NAMALWA (cell line): Measurements from ENCODE around the gene IL25.
A peak's percentile ranks its signal among the peaks of the same experiment; 100 is the strongest.
"Not testable (repeated sequence)": the region's sequence is repeated elsewhere in the genome, so short reads cannot be mapped to it uniquely, and the experiment has no call there.

Experiments
- DNase-seq: peaks from one replicate; pipeline ENCODE4 v3.0.0-alpha.2; 2015; ENCODE audit warnings: low spot score

The IL25 gene

DNA sequence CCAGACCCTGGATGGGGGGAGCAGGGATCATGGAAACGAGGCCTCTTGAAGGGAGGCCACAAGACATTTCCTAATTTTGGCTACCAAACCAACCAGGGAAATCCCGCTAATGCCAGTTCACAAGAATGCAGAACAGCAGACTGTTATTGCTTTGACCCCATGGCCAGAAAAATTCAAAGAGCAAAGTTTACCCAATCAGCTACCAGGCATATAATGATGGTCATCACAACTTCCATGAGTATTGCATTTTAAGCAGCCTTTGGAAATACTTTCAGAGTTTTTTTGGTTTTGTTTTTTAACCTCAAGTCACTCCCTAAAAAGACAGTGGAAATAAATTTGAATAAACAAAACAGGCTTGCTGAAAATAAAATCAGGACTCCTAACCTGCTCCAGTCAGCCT, at the start of gene IL25:
Gene IL25 (plus strand): TSS at position 301 of the 400 bp plus-strand sequence.
- DNase-seq: no peak

DNA sequence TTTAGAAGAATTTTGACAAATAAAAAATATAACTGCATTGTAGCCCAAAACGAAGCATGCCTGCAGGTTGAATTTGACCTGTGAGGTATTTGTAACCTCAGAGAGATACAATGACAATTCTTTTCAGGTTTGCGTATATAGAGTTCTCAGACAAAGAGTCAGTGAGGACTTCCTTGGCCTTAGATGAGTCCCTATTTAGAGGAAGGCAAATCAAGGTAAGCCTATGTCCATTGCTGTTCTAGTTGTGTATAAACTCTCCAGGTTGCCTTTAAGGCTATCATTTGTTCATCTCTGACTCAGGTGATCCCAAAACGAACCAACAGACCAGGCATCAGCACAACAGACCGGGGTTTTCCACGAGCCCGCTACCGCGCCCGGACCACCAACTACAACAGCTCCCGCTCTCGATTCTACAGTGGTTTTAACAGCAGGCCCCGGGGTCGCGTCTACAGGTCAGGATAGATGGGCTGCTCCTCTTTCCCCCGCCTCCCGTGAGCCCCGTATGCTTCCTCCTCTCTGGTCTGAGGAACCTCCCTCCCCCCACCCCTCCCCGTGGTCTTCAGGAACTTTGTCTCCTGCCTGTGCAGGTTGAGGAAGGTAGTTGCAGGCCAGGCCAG, 48.7 kb upstream of the IL25 start:
- no peak for DNase-seq

DNA sequence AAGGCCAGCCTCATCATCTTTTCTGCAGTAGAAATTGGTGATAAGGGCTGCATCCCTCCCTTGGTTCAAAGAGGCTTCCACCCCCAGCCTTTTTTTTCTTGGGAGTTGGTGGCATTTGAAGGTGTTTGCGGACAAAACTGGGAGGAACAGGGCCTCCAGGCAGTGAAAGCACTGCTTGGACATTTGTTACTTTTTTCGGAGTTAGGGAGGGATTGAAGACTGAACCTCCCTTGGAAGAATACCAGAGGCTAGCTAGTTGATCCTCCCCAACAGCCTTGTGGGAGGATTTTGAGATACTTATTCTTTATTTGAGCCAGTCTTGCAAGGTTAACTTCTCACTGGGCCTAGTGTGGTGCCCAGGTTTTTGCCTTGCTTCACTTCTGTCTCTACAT, 48.2 kb upstream of the IL25 start:
- no peak for DNase-seq

DNA sequence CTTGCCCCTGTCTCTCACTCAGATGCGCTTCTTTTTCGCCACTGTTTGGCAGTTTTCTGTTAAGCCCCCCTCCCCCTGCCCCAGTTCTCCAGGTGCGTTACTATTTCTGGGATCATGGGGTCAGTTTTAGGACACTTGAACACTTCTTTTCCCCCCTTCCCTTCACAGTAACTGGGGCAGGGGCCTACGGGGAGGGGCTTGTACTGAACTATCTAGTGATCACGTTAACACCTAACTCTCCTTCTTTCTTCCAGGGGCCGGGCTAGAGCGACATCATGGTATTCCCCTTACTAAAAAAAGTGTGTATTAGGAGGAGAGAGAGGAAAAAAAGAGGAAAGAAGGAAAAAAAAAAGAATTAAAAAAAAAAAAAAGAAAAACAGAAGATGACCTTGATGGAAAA, 47.6 kb upstream of the IL25 start:
- DNase-seq: no peak

DNA sequence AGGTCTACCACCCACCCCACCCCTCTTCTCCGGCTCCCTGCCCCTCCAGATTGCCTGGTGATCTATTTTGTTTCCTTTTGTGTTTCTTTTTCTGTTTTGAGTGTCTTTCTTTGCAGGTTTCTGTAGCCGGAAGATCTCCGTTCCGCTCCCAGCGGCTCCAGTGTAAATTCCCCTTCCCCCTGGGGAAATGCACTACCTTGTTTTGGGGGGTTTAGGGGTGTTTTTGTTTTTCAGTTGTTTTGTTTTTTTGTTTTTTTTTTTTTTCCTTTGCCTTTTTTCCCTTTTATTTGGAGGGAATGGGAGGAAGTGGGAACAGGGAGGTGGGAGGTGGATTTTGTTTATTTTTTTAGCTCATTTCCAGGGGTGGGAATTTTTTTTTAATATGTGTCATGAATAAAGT, 46.9 kb upstream of the IL25 start:
- DNase-seq: not testable (repeated sequence)

DNA sequence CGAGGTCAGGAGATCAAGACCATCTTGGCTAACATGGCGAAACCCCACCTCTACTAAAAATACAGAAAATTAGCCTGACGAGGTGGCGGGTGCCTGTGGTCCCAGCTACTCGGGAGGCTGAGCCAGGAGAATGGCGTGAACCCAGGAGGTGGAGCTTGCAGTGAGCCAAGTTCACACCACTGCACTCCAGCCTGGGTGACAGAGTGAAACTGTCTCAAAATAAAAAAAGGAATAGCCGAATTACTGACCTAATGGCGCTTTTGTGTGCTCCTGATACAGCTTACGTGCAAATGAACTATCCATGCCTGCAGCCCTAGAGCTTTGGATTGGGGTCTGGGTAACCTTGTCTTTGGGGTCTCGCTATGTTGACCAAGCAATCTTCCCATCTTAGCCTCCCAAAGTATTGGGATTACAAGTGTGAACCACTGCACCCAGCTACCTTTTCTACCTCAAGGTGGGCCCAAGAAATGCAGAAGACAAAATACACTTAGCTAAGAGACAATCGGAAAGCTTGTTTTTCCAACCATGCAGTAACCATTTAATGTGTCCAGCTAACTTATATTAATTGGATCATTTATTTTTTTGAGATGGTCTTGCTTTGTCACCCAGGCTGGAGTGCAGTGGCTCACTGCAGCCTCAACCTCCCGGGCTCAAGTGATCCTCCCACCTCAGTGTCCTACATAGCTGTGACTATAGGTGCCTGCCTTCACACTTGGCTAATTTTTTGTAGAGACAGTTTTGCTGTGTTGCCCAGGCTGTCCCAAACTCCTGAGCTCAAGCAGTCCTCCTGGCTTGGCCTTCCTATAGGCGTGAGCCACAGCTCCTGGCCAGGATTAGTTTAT, 45.9 kb upstream of the IL25 start:
- no peak for DNase-seq

DNA sequence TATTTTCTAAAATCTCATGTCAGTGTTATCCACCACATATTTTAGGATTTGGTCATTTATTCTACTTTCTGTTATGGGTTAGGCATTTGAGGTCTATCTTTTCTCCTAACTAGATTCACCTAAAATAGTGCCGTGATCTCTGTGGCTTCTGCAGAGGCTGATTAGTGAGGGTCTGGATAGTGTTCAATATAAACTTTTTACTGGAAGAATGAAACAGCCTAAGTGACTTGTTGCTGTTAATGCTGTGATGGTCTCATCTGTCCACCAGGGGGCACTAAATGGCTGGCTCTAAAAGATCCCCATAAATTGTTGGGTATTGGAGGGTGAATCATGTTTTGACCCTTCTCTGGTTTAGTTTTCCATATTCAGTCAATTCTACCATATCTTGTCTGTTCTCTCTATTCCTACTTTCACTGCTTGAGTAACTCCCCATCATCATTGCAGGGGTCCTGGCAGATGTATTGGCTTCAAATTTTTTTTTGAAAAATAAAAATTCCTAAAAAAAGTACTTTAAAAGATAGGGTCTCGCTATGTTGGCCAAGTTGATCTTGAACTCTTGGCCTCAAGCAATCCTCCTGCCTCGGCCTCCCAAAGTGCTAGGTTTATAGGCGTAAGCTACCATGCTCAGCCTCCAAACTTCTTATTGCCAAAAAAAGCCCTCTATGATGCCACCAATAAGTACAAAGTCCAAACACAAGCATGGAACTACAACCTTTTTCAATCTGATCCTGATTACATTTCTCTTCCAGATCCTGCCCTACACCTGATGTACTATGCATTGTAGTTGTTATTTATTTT, 44.5 kb upstream of the IL25 start:
- DNase-seq: peak; percentile 84

DNA sequence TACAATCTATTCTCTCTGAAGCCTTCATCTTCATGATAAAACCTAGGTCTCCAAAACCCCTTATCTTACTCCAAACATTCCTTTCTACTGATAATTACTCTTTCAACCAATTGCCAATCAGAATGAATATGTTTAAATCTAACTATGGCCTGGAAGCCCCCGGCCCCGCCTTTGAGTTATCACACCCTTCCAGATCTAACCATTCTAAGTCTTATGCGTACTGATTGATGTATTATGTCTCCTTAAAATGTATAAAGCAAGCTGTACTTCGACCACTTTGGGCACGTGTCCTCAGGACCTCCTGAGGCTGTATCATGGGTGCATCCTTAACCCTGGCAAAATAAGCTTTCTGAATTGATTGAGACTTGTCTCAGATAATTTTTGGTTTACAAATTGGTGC, 37.0 kb upstream of the IL25 start:
- no peak for DNase-seq

DNA sequence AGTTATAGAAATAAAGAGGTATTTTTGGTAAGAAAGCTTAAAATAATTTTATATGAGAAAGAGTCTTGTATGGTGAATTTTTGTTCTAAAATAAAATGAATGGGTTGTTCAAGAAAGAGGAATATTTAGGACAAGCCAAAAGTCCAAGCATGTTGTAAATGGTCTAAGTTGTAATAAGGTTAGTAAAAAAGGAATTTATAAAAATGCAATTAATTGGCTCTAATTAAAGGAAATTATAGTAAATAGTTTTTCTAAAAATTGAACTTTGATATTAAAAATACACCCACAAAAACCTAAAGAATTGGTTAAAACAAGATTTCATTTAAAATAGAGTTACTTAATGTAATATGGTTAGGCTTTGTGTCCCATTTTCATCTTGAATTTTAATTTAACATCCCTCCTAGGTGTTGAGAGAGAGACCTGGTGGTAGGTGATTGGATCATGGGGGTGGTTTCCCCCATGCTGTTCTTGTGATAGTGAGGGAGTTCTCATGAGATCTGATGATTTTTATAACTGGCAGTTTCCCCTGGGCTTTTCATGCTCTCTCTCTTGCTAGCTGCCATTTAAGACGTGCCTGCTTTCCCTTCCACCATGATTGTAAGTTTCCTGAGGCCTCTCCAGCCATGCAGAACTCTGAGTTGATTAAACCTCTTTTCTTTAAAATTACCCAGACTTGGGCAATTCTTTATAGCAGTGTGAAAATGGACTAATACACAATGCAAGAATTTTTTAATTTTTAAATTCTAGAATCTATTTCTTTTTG, 32.9 kb upstream of the IL25 start:
- no peak for DNase-seq

DNA sequence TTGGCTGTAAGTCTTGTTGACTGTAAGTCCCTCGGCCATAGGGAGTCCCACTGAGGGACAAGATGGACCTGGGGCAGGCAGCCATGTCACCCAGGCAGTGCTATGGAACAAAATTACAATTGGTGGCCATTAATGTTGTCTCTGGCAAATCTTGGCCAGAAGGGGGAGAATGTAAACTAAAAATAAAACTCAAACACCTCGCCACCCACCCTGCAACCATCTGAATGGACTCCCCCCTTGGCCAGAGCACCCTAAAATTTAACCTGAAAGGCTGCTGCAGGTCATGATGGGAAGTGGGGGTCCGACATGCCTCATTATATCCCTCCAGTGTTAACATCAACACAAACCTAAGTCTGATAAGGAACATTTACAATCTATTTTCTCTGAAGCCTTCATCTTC, 28.1 kb upstream of the IL25 start:
- DNase-seq: no peak

DNA sequence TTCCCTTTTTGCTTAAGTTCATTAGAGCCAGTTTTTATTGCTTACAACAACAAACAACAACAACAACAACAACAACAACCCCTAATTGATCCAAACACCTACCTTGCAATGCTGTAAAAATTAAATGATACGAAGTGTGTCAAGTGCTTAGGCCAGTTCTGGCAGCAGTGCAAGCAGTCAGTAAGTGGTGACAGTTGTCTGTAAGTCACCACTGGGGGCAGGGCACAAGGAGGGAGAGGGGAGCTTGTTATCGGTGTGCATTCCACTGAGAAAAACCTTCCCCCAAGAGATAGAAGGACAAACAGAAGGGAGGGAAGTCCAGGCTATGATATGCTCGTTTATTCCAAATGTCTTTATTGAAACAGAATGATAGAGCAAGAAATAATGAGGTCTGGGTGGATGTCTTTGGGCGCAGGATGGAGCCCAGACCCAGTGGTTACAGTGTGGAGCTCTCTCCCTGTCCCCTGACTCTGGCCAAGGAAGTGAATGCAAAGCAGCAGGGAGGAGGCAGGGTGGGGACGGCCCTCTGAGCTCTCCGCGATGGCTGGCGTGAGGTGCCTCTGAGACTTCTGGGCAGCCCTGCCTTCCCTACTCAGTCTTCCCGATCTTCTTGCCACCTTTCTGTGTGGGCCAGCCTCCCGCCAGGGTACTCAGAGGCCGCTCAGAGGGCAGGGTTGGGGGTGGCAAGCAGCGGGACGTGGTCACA, 26.5 kb upstream of the IL25 start:
- no peak for DNase-seq

DNA sequence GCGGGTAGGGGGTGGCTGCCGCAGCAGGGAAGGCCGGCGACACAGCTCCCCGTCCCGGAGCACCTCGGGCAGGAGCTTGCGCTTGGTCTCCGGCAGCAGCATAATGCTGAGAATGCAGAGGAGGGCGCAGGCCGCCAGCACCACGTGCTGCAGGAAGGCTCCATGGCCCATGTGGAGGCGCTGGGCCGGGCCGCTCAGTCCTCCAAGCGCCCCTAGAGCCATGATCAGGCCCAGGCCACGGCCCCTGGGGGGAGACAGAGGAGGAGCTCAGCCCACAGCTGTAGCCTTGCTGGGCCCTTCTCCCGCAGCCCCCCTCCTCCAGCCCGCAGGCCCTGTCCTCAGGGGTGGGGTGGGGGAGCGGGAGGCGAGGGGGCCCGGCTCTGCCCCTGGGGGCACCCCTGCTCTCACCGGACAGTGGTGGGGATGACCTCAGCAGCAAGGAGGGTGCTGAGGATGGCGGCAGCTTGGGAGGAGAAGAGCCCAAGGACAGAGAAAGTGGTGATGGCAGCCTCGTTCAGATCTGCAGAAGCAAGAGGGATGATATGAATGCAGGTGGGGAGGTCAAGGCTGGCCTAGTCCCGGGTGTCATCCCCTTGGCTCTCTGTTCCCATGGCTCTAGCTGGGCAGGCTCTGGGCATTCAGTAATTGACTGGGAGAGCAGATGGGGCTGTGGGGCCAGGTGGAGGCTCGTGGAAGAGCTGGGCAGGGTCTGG, 25.8 kb upstream of the IL25 start:
- DNase-seq: no peak

DNA sequence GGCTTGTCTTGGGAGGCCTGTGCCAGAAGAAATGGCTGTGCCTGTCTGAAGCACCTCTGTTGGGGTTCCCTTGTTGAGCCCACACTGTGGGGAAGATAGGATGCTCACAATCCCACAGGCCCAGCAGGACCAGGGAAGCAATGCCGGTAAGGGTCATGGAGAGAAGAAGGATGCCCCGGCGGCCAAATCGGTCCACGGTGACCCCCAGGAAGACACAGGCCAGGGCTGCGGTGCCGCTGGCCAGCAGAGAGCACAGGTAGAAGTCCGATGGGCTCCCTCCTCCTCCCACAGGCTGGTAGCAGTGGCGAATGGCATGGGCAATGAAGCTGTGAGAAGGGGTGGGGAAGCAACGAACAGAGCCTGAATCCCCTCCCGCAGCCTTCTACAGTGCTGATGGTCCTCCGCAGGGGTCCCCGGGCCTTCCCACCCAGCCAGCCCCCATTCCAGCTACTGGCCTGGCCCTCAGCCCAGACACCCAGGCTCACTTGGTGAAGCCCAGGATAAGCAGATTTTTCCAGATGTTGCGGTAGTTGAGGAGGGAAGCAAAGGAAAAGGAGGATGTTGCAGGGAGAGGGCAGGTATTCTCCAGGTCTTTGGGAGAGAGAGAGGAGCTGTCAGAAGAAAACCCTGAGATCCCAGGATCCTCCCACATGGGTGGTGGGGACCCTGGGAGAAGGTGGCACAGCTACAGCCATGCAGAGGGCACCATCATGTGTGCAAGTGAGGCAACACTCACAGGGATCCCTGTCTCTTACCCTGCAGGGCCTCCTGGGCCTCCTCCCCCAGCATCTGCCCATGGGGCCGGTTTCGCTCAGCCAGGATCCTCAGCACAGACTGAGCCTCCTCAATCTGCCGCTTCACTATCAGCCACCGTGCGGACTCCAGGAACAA, 25.0 kb upstream of the IL25 start:
- no peak for DNase-seq

DNA sequence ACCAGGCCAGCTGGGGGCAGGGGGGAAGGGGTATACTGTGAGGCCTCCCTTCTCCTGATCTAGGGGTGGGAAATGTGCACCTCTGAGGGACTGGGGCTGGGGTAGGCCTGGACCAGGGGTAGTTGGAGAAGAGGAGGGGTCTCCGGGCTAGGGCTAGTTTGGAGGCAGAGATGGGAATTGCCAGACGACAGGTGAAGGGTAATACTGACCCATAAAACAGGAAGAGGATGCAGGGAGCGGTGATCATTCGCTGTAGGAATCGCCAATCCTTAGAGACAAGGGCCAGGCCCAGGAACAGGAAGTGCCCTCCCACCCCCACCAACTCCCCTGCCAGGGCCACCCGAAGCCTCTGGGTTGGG, 24.3 kb upstream of the IL25 start:
- DNase-seq: no peak

DNA sequence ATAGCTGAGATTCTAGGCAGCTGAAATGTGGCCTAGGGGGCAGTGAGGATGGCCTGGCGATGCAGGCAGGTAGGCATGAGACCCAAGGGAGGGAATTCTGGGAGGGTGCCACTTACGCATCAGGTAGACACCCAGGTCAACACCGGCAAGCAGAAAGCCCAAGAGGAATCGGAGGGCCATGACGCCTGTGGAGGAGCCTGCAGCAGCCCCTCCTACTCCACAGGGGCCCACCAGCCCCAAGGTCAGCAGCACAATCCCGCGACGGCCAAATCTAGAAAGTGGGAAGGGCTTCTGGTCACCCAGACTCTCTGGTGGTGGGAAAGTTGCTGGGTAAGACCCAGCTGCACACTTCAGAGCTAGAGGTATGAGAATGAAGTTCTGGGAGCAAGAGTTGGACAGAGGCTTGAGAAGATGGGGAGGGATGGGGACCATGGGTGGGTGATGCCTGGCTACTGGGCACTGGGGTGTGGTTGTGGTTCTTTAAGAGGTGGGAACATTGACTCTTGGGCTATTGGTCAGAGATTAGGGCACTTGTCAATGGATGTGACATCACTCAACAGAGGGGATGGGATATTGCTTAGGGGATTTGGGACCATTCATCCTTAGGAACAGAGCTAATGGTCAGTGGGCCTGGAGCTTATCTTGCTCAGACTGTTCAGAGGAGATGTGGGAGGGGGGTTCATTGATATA, 23.3 kb upstream of the IL25 start:
- no peak for DNase-seq

DNA sequence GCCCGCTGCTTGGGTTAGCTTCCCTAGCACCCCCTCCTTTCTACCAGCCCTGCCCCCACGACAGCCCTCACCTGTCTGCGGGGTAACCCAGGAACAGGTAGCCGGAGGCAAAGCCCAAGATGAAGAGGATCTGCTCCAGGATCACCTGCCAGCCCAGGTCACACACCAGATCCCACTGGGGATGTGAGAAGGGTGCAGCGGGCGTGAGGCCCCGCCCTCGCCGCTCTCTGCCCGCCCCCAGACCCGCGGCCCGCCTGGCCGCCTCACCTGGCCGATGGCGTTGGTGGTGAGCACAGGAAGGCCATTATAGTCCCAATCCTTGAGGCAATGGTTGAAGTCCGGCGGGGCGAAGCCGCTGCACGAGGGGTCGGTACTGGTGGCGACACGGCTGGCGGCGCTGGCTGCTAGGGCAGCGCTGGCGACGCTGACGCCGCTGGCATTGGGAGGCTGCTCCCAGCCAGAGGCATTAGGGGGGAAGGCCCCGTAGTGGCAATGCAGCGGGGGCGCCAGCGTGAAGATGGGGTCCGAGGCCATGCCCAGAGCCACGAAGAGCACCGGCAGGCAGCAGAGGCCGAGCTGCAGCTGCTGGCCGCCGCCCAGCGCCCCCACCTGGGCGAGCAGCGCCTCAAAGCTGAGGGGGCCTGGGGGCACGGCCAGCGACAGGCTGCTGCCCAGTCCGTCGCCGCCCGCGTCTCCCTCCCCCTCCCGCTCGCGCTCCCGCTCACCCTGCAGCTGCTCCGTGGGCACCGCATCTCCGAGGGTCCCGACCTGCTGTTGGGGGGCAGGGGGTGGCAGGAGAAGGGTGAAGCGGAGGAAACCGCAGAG, 20.7 kb upstream of the IL25 start:
- DNase-seq: no peak

DNA sequence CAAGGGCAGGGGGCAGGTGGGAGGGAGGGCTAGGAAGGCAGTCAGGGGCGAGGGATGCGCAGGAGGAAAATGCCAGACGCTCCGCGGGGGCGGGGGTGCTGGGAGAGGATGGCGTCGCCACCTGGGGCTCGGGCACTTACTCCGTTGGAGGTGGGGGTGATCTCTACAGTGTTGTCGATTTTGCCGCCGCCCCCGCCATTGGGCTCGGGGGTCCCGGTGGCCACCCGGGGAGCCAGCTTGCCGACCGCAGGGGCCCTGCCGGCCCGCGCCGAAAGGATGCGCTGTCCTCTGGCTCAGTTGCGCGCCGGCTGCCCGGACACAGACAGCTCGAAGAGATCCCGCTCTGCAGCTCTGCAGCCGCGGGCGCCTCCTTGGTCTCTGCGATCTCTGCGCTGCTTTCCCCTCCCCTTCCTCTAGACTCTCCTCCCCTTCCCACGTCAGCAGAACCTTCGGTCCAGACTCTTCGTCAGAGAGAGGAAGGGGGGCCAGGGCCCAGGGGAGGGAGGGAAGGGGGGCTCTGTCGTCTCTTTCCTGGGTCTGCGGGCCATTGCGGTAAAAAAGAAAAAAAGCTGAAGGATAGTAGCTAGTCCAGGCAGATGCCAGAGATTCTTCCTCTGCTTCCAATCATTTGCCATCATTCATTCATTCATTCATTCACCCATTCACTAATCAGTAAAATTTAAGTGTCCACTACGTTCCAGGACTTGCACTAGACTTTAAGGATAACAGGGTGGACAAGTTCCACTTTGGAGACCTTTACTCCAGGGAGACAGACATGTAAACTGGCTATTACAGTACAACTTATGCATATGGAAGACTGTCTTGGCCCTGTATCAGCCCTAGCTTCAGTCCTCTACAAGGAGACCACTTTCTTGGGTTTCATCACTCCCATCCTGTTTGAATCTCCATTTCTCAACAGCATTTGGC, 19.8 kb upstream of the IL25 start, which contains the start of gene SLC22A17:
Gene SLC22A17 (minus strand): TSS at position 382 of the 927 bp plus-strand sequence.
- DNase-seq: no peak
